22Rv1 (cell line): ENCODE results near the gene ANK3.

Experiments
- ZFX ChIP-seq: fragments of 450-650 bp; IDR thresholded peaks from 2 replicates; pipeline ENCODE4 v1.6.1; 2017; ENCODE audit warnings: antibody characterized with exemption, borderline replicate concordance
- TF ChIP-seq, protein P1 (sequence below): fragments of 450-650 bp; IDR thresholded peaks from 2 replicates; pipeline ENCODE4 v1.5.1; 2017; ENCODE audit warnings: mild to moderate bottlenecking

DNA sequence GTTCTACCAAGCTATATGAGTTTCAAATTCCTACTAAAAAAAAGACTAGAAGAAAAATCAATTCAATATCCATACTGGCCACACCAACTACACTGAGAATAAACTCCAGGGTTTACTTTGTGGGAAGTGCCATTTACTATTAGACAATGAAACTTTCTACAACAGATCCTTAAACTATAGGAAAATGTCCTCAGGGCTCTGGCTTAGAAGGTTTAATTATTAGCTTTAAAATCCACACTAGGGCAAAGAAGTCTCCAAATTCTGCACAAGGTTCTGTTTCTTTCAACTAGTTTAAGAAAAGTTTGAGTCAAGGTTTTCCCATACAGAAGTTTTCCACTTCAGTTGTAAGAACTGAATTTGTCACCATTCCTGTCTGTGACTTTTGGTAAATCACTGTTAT, 251.6 kb downstream of the ANK3 start:
- TF ChIP-seq, protein P1, sequence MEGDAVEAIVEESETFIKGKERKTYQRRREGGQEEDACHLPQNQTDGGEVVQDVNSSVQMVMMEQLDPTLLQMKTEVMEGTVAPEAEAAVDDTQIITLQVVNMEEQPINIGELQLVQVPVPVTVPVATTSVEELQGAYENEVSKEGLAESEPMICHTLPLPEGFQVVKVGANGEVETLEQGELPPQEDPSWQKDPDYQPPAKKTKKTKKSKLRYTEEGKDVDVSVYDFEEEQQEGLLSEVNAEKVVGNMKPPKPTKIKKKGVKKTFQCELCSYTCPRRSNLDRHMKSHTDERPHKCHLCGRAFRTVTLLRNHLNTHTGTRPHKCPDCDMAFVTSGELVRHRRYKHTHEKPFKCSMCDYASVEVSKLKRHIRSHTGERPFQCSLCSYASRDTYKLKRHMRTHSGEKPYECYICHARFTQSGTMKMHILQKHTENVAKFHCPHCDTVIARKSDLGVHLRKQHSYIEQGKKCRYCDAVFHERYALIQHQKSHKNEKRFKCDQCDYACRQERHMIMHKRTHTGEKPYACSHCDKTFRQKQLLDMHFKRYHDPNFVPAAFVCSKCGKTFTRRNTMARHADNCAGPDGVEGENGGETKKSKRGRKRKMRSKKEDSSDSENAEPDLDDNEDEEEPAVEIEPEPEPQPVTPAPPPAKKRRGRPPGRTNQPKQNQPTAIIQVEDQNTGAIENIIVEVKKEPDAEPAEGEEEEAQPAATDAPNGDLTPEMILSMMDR: no peak
- no peak for TF ChIP-seq ZFX
